Measurements from ENCODE around the gene PHF1. TPM values are rescaled to one million over a fixed set of nuclear protein-coding genes. Genes with fewer than 3 reads are reported as not detected.

The PHF1 gene
- 7.5 and 10.0 TPM in 2 replicates for total RNA-seq

DNA sequence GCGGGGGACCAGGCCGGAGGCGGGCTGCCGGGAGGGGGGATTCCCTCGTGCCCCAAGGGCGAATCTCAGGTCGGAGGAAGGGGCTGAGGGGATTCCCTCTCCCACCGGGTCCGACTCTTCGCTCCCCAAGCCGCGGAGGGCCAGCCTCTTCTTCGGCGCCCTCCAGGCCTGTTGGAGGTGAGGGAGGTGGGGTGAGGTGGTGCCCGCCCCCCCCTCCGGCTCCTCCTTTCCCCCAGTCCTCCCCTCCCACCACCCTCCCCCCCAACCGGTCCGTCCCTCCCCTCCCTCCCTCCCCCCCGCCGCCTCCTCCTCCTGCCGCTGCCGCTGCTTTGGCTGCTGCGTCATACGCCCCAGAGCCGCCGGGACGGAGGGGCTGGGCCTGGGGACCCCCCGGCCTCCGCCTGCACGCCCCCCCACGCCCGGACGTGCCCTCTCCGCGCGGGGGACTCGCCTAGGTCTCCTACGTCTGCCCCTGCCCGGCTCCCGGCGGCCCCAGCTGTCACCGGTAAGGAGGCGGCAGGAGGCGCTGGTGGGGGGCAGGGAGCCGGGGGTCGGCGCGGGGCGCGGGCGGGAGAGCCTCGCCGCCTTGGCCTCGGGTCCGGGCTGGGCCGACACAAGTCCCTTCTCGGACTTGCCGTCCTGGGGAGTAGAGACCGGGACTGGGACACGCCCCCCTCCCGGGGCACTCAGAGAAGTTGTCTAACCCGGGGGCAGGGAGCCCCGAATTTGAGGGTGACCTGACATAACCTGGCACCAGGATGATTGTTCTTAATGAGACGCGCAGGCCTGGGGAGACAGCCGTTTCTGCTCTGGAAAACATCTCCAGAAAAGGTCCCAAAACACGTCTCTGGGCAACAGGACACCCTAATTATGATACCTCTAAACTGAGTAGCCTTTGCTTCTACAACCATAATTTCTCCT is at the start of gene PHF1:
Gene PHF1 (plus strand): TSS at position 304 of the 921 bp plus-strand sequence. CDS start 1,250 bp downstream, outside the sequence.

GRCh38 chr6:33391278-33391921 is 19.4 kb upstream of the PHF1 start, which contains the start of gene KIFC1:
Gene KIFC1, plus strand, starts transcription at chr6:33391823. Its CDS starts 163 bp downstream, at chr6:33391986.

DNA sequence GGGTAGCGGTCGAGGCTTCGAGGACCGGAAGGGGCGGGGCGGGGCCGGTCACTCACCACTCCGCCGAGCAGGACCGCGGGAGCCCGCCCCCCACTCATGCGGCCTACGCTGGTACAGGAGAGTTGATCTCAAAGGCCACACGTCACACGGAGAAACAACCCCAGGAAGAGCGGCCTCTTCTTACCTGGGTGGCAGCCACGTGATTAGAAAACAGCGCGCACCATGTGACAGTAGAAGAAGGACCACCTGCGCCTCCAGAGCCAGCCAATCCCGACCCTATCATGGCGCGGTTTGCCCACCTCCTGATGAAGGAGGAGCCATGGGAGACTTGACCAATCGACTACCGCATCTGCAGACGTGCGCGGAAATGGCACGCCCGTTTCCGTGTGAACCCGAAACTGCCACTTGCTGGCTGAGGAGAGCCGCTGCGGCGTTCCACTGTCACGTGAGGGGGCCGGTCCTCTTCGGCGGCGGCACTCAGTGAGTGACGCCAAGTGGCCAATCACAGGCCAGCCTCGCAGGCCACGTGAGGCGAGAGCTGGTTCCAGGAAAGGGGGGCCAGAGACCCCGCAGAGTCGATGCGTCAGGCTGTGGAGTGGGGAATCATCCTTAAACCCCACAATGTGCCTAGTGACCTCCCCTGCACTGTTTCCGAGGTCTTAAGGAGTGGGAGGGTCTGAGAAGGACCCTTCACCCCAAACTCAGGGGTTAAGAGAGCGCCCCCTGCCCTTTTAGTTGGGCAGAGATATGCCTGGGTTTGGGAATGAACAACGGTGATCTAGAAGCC is 7.3 kb downstream of the PHF1 start, which contains the start of gene CUTA:
Gene CUTA (minus strand): TSS at position 205 of the 787 bp plus-strand sequence. CDS start 107 bp downstream, at position 98.

GRCh38 chr6:33419580-33420490 is 9.0 kb downstream of the PHF1 start, which contains the start of gene SYNGAP1:
Gene SYNGAP1, plus strand, starts transcription at chr6:33420065. Its CDS starts 200 bp downstream, at chr6:33420265.

GRCh38 chr6:33454009-33454946 is 43.5 kb downstream of the PHF1 start, which contains the start of gene ZBTB9:
Gene ZBTB9, plus strand, starts transcription at chr6:33454576. Its CDS starts 525 bp downstream, at chr6:33455101.

Other genes with a start within 250 kb of the PHF1 start
- under 0.01 and 0.15 TPM in 2 replicates for gene COL11A2, start 218.5 kb upstream of the PHF1 start, total RNA-seq
- 17.9 and 18.5 TPM in 2 replicates for gene RXRB, start 210.3 kb upstream of the PHF1 start, total RNA-seq
- gene SLC39A7, start 210.1 kb upstream of the PHF1 start, total RNA-seq = 94.4 and 109 TPM in 2 replicates
- gene HSD17B8, start 206.4 kb upstream of the PHF1 start, total RNA-seq = 11.0 and 12.3 TPM in 2 replicates
- gene RING1, start 202.5 kb upstream of the PHF1 start, total RNA-seq = 21.1 and 24.0 TPM in 2 replicates
- 23.1 and 26.3 TPM in 2 replicates for gene VPS52, start 139.1 kb upstream of the PHF1 start, total RNA-seq
- 2,997 and 4,260 TPM in 2 replicates for gene RPS18, start 138.9 kb upstream of the PHF1 start, total RNA-seq
- 1.6 and 3.3 TPM in 2 replicates for gene B3GALT4, start 133.9 kb upstream of the PHF1 start, total RNA-seq
- 106 and 144 TPM in 2 replicates for gene WDR46, start 121.8 kb upstream of the PHF1 start, total RNA-seq
- gene PFDN6, start 121.4 kb upstream of the PHF1 start, total RNA-seq = 57.8 and 82.8 TPM in 2 replicates
- gene RGL2, start 112.1 kb upstream of the PHF1 start, total RNA-seq = 33.1 and 39.3 TPM in 2 replicates
- 37.7 and 46.4 TPM in 2 replicates for gene TAPBP, start 96.9 kb upstream of the PHF1 start, total RNA-seq
- 12.3 and 12.8 TPM in 2 replicates for gene ZBTB22, start 93.3 kb upstream of the PHF1 start, total RNA-seq
- gene DAXX, start 88.1 kb upstream of the PHF1 start, total RNA-seq = 40.6 and 46.7 TPM in 2 replicates
- 30.2 and 37.4 TPM in 2 replicates for gene KIFC1, start 19.2 kb upstream of the PHF1 start, total RNA-seq
- gene CUTA, start 7.1 kb downstream of the PHF1 start, total RNA-seq = 43.2 and 60.5 TPM in 2 replicates
- 1.2 and 1.3 TPM in 2 replicates for gene SYNGAP1, start 9.1 kb downstream of the PHF1 start, total RNA-seq
- gene ZBTB9, start 43.6 kb downstream of the PHF1 start, total RNA-seq = 4.6 and 4.9 TPM in 2 replicates
- 21.1 and 24.3 TPM in 2 replicates for gene BAK1, start 169.3 kb downstream of the PHF1 start, total RNA-seq
- 15.6 and 39.5 TPM in 2 replicates for gene ITPR3, start 210.3 kb downstream of the PHF1 start, total RNA-seq

Measured in epithelial cell of umbilical artery (primary cell).